HepG2 (cell line): ENCODE measurements around the gene MFAP5. TPM values are rescaled to one million over a fixed set of nuclear protein-coding genes. Genes with fewer than 3 reads are reported as not detected.
A peak's percentile ranks its signal among the peaks of the same experiment; 100 is the strongest.

Experiments used
- ARHGAP35 ChIP-seq: sonication (generic); formaldehyde crosslinking; IDR thresholded peaks from 2 replicates; pipeline ENCODE4 v1.9.0; 2022; ENCODE audit warnings: mild to moderate bottlenecking, inconsistent platforms, moderate library complexity, missing genetic modification reagents, borderline replicate concordance
- CHD2 ChIP-seq: IDR thresholded peaks from 2 replicates; pipeline ENCODE4 v1.6.1; 2011; ENCODE audit warnings: low read depth, low read length, improper control_type of control experiment
- HNRNPK ChIP-seq: fragments of 200-400 bp; formaldehyde crosslinking; IDR thresholded peaks from 2 replicates; pipeline ENCODE4 v1.6.1; 2018; ENCODE audit warnings: low read length, low read depth, moderate library complexity, mild to moderate bottlenecking; ENCODE audit not compliant: poor library complexity, severe bottlenecking
- MAZ ChIP-seq, 2 experiments: sonication (generic) in 1 of 2; formaldehyde crosslinking in 1 of 2; IDR thresholded peaks; 2 replicates each; pipeline versions ENCODE4 v1.5.0 to v1.6.1; 2012 to 2020; ENCODE audit warnings: low read depth in 2 of 2, mild to moderate bottlenecking in 2 of 2, borderline replicate concordance in 1 of 2, improper control_type of control experiment in 1 of 2, low read length in 1 of 2, missing genetic modification reagents in 1 of 2, moderate library complexity in 1 of 2
- PRPF4 ChIP-seq: fragments of 200-400 bp; formaldehyde crosslinking; IDR thresholded peaks from 2 replicates; pipeline ENCODE4 v1.6.1; 2016; ENCODE audit warnings: low read length, low read depth; ENCODE audit not compliant: poor library complexity, severe bottlenecking
- RNF2 ChIP-seq: fragments of 450-650 bp; conservative IDR thresholded peaks from 2 replicates; pipeline ENCODE4 v1.6.1; 2016; ENCODE audit warnings: low read depth
- SUZ12 ChIP-seq: fragments of 150-350 bp; IDR thresholded peaks from 2 replicates; pipeline ENCODE4 v1.6.1; 2014; ENCODE audit warnings: low read depth, low read length
- TBP ChIP-seq: sonication (generic); formaldehyde crosslinking; IDR thresholded peaks from 2 replicates; pipeline ENCODE4 v1.5.0; 2020; ENCODE audit warnings: missing genetic modification reagents
- ZBTB7B ChIP-seq: sonication (generic); formaldehyde crosslinking; IDR thresholded peaks from 2 replicates; pipeline ENCODE4 v1.4.0; 2020; ENCODE audit warnings: missing genetic modification reagents
- ZNF501 ChIP-seq: sonication (generic); formaldehyde crosslinking; IDR thresholded peaks from 2 replicates; pipeline ENCODE4 v1.5.1; 2020; ENCODE audit warnings: mild to moderate bottlenecking, moderate library complexity, missing genetic modification reagents
- ZNF672 ChIP-seq: sonication (generic); formaldehyde crosslinking; IDR thresholded peaks from 2 replicates; pipeline ENCODE4 v1.8.1; 2022; ENCODE audit warnings: missing genetic modification reagents
- ZNF841 ChIP-seq: sonication (generic); formaldehyde crosslinking; IDR thresholded peaks from 2 replicates; pipeline ENCODE4 v1.8.1; 2023; ENCODE audit warnings: missing genetic modification reagents, borderline replicate concordance
- ZNF891 ChIP-seq: sonication (generic); formaldehyde crosslinking; IDR thresholded peaks from 2 replicates; pipeline ENCODE4 v1.5.0; 2020; ENCODE audit warnings: mild to moderate bottlenecking, missing genetic modification reagents
- ZSCAN22 ChIP-seq: sonication (generic); formaldehyde crosslinking; IDR thresholded peaks from 2 replicates; pipeline ENCODE4 v1.4.0; 2020; ENCODE audit warnings: mild to moderate bottlenecking, missing genetic modification reagents
- polyA plus RNA-seq, 8 experiments: library from polyadenylated mRNA; depleted of rRNA in 3 of 8; stranded (reverse) in 7 of 8; unstranded in 1 of 8; fragments of >200 nt; fragmentation: Illumina TruSeq in 4 of 8; extraction: Trizol in 4 of 8; gene quantifications; 2 replicates each; pipeline versions ENCODE4 v1.2.1 to v1.2.3, GENCODE V29; 2011 to 2016; ENCODE audit warnings: low read depth in 4 of 8, missing spikeins in 1 of 8, mixed read lengths in 1 of 8; ENCODE audit not compliant: insufficient read depth in 1 of 8
- total RNA-seq, 5 experiments: library from RNA; depleted of rRNA; stranded (reverse); fragments of >200 nt; fragmentation: Illumina TruSeq; extraction: Trizol; gene quantifications; 2 replicates each; pipeline ENCODE4 v1.2.3, GENCODE V29; 2016; ENCODE audit warnings: low read depth in 1 of 5
- TF ChIP-seq, protein P1 (sequence below): sonication (generic); formaldehyde crosslinking; IDR thresholded peaks from 2 replicates; pipeline ENCODE4 v1.5.0; 2020; ENCODE audit warnings: missing genetic modification reagents, mild to moderate bottlenecking, borderline replicate concordance
- TF ChIP-seq, protein P2 (sequence below): sonication (generic); formaldehyde crosslinking; IDR thresholded peaks from 2 replicates; pipeline ENCODE4 v1.4.0; 2020; ENCODE audit warnings: mild to moderate bottlenecking, missing genetic modification reagents
- TF ChIP-seq, protein P3 (sequence below): sonication (generic); formaldehyde crosslinking; IDR thresholded peaks from 2 replicates; pipeline ENCODE4 v1.4.0; 2020; ENCODE audit warnings: missing genetic modification reagents

MFAP5 gene
- total and polyA plus RNA-seq, 2 of the 13 experiments (the other 11 are each of a cell fraction or from before 2014, with no cell fraction given) = 0.07 TPM; not detected in 1

DNA sequence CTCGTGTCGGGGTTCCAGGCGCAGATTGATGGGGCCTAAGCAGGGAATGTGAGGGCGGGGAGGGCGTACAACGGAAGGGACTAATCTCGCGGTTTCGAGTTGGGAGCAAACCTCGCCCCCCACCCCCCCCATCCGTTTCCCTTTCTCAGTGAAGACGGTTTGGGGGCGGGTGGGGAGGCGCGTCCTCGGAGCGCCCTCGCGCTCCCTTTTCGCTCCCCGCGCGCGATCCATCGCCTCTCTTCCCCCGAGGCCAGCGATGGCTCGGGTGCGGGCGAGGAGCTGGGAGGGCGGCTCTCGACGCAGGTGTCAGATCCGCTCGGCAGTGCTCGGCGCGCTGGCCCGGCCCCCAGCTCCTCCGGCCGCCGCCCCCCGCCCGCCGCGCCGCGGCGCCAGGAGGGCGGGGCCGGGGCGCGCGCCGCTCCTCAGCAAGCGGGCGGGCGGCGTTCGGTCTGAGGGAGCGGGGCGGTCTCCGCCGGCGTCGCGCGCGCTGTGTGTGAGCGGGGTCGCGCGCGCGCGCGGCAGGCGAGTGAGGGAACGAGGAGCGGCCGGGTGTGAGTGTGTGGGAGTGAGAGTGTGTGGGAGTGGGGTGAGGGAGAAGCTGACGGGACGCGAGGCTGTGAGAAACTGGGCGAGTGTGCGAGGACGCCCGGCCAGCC, 35.0 kb upstream of the MFAP5 start, which contains the start of gene RIMKLB (continued):
- no peak for TF ChIP-seq RNF2
- TF ChIP-seq ZNF891 (CRISPR knock-in tag) = 0 out of 2 replicates have a peak, but pooled peaks have one; percentile 25
- TF ChIP-seq HNRNPK = peak; percentile 86
- TF ChIP-seq TBP (CRISPR knock-in tag) = no peak
- TF ChIP-seq ZBTB7B = no peak
- TF ChIP-seq ZNF672 (CRISPR knock-in tag) = no peak
- TF ChIP-seq SUZ12 = no peak
- TF ChIP-seq, protein P1, sequence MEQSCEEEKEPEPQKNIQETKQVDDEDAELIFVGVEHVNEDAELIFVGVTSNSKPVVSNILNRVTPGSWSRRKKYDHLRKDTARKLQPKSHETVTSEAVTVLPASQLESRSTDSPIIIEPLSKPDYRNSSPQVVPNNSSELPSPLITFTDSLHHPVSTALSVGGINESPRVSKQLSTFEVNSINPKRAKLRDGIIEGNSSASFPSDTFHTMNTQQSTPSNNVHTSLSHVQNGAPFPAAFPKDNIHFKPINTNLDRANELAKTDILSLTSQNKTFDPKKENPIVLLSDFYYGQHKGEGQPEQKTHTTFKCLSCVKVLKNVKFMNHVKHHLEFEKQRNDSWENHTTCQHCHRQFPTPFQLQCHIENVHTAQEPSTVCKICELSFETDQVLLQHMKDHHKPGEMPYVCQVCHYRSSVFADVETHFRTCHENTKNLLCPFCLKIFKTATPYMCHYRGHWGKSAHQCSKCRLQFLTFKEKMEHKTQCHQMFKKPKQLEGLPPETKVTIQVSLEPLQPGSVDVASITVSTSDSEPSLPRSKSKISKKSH (CRISPR knock-in tag) = no peak
- TF ChIP-seq, protein P2, sequence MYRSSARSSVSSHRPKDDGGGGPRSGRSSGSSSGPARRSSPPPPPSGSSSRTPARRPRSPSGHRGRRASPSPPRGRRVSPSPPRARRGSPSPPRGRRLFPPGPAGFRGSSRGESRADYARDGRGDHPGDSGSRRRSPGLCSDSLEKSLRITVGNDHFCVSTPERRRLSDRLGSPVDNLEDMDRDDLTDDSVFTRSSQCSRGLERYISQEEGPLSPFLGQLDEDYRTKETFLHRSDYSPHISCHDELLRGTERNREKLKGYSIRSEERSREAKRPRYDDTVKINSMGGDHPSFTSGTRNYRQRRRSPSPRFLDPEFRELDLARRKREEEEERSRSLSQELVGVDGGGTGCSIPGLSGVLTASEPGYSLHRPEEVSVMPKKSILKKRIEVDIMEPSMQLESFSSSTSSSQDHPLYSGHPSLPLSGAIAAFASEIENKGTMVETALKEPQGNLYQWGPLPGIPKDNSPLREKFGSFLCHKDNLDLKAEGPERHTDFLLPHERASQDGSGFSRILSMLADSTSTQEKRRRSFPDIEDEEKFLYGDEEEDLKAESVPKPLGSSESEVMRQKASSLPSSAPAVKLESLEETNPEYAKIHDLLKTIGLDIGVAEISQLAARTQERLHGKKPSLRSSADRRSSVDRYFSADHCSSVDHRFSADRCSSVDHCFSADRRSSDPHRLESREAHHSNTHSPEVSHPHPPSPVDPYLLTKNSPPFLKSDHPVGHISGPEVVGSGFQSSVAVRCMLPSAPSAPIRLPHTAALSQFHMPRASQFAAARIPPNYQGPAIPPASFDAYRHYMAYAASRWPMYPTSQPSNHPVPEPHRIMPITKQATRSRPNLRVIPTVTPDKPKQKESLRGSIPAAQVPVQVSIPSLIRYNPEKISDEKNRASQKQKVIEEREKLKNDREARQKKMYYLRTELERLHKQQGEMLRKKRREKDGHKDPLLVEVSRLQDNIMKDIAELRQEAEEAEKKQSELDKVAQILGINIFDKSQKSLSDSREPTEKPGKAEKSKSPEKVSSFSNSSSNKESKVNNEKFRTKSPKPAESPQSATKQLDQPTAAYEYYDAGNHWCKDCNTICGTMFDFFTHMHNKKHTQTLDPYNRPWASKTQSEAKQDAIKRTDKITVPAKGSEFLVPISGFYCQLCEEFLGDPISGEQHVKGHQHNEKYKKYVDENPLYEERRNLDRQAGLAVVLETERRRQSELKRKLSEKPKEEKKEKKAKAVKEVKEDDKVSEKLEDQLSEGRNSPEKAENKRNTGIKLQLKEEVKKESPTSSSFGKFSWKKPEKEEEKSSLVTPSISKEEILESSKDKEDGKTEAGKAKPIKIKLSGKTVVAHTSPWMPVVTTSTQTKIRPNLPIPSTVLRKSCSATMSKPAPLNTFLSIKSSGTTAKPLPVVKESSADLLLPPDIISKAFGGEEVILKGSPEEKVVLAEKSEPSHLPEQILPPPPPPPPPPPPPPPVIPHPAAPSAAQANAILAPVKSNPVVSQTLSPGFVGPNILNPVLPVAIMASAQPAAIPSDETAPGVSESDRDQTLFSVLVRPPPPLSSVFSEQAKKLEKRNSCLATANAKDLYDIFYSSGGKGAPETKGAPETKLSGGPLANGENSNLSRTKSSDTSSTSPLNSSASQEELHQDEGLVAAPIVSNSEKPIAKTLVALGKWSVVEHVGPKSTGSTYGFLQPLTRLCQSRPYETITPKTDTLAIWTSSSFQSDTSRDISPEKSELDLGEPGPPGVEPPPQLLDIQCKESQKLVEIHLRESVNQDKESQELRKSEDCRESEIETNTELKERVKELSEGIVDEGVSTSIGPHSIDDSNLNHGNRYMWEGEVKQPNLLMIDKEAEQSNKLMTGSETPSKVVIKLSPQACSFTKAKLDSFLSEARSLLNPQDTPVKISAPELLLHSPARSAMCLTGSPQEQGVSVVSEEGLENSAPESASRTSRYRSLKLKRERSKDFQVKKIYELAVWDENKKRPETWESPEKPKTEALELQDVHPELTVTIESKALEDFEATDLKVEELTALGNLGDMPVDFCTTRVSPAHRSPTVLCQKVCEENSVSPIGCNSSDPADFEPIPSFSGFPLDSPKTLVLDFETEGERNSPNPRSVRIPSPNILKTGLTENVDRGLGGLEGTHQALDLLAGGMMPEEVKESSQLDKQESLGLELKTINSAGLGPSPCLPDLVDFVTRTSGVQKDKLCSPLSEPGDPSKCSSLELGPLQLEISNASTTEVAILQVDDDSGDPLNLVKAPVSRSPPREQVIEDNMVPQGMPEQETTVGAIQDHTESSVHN (CRISPR knock-in tag) = no peak
- no peak for TF ChIP-seq ZSCAN22 (CRISPR knock-in tag)
- TF ChIP-seq ZNF841 = no peak
- TF ChIP-seq PRPF4 = no peak
- no peak for TF ChIP-seq MAZ (IDR thresholded peaks at IDR 0.05; ENCODE audit: borderline replicate concordance, low read depth, low read length)
- TF ChIP-seq MAZ (CRISPR knock-in tag; IDR thresholded peaks at IDR 0.05; ENCODE audit: low read depth) = 0 out of 2 replicates have a peak, but pooled peaks have one; percentile 27
- TF ChIP-seq, protein P3, sequence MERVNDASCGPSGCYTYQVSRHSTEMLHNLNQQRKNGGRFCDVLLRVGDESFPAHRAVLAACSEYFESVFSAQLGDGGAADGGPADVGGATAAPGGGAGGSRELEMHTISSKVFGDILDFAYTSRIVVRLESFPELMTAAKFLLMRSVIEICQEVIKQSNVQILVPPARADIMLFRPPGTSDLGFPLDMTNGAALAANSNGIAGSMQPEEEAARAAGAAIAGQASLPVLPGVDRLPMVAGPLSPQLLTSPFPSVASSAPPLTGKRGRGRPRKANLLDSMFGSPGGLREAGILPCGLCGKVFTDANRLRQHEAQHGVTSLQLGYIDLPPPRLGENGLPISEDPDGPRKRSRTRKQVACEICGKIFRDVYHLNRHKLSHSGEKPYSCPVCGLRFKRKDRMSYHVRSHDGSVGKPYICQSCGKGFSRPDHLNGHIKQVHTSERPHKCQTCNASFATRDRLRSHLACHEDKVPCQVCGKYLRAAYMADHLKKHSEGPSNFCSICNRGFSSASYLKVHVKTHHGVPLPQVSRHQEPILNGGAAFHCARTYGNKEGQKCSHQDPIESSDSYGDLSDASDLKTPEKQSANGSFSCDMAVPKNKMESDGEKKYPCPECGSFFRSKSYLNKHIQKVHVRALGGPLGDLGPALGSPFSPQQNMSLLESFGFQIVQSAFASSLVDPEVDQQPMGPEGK (CRISPR knock-in tag) = peak; percentile 24; the same call in 1 of the 2 replicates
- TF ChIP-seq ARHGAP35 (CRISPR knock-in tag) = no peak
- TF ChIP-seq ZNF501 (CRISPR knock-in tag) = no peak
- TF ChIP-seq CHD2 = no peak
